MM.1S (cell line): ENCODE results near the gene SYP.

Experiments used
- EZH2 ChIP-seq: fragments of 300-600 bp; sonication (generic); optimal IDR thresholded peaks from 2 replicates; pipeline ENCODE3; 2017; ENCODE audit warnings: low read depth, mild to moderate bottlenecking, antibody characterized with exemption, low read length, mixed read lengths
- TF ChIP-seq, protein P1 (sequence below): fragments of 300-600 bp; sonication (generic); IDR thresholded peaks from 2 replicates; pipeline ENCODE4 v1.5.1; 2016; ENCODE audit warnings: antibody characterized with exemption, low read length, mixed read lengths

DNA sequence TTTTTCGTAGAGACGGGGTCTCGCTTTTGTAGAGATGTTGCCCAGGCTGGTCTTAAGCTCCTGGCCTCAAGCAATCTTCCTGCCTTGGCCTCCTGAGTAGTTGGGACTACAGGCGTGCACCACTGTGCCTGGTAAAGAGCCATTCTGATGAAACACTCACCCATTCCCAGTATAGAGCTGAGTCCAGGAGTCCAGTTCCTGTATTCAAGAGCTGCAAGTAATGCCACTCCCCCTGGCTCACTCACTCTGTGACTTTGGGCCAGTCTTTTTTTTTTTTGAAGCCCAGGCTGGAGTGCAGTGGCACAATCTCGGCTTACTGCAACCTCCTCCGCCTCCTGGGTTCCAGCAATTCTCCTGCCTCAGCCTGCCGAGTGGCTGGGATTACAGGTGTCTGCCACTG is 38.7 kb upstream of the SYP start:
- TF ChIP-seq, protein P1, sequence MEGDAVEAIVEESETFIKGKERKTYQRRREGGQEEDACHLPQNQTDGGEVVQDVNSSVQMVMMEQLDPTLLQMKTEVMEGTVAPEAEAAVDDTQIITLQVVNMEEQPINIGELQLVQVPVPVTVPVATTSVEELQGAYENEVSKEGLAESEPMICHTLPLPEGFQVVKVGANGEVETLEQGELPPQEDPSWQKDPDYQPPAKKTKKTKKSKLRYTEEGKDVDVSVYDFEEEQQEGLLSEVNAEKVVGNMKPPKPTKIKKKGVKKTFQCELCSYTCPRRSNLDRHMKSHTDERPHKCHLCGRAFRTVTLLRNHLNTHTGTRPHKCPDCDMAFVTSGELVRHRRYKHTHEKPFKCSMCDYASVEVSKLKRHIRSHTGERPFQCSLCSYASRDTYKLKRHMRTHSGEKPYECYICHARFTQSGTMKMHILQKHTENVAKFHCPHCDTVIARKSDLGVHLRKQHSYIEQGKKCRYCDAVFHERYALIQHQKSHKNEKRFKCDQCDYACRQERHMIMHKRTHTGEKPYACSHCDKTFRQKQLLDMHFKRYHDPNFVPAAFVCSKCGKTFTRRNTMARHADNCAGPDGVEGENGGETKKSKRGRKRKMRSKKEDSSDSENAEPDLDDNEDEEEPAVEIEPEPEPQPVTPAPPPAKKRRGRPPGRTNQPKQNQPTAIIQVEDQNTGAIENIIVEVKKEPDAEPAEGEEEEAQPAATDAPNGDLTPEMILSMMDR: no peak
- TF ChIP-seq EZH2: no peak
